ENCODE results near the gene BANK1. TPM values are rescaled to one million over a fixed set of nuclear protein-coding genes. Genes with fewer than 3 reads are reported as not detected.

BANK1 gene
- total and polyA plus RNA-seq, 10 of the 15 experiments (the other 5 are each of a cell fraction or from before 2014, with no cell fraction given) = 0.13 to 2.1 (median 0.42) TPM

- TF ChIP-seq, protein P1, sequence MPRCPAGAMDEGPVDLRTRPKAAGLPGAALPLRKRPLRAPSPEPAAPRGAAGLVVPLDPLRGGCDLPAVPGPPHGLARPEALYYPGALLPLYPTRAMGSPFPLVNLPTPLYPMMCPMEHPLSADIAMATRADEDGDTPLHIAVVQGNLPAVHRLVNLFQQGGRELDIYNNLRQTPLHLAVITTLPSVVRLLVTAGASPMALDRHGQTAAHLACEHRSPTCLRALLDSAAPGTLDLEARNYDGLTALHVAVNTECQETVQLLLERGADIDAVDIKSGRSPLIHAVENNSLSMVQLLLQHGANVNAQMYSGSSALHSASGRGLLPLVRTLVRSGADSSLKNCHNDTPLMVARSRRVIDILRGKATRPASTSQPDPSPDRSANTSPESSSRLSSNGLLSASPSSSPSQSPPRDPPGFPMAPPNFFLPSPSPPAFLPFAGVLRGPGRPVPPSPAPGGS (IDR thresholded peaks at IDR 0.05; ENCODE audit: borderline replicate concordance, insufficient read depth, low read depth, low read length, poor library complexity, severe bottlenecking) = peak; percentile 86
- TF ChIP-seq ZNF24 (IDR thresholded peaks at IDR 0.05) (no peak), RBBP5 (conservative IDR thresholded peaks at IDR 0.05) (no peak), POU2F2 (IDR thresholded peaks at IDR 0.05; ENCODE audit: borderline replicate concordance, low read depth, low read length) (peak; percentile 47; the same call in 1 of the 3 replicates), EZH2 (IDR thresholded peaks at IDR 0.05; ENCODE audit: borderline replicate concordance, control insufficient read depth, low read depth, low read length) (no peak), TARDBP (IDR thresholded peaks at IDR 0.05; ENCODE audit: borderline replicate concordance) (no peak), SUZ12 (IDR thresholded peaks at IDR 0.05; ENCODE audit: unreplicated experiment) (no peak), MYB (IDR thresholded peaks at IDR 0.05; ENCODE audit: borderline replicate concordance, low read depth, low read length) (no peak), SIX5 (IDR thresholded peaks at IDR 0.05; ENCODE audit: low read depth, low read length, severe bottlenecking) (no peak), SREBF2 (IDR thresholded peaks at IDR 0.05; ENCODE audit: low read length) (no peak), MLLT1 (IDR thresholded peaks at IDR 0.05) (0 out of 2 replicates have a peak, but pooled peaks have one; percentile 37), ATF7 (IDR thresholded peaks at IDR 0.05; ENCODE audit: low read depth) (0 out of 2 replicates have a peak, but pooled peaks have one; percentile 28), MTA3 (IDR thresholded peaks at IDR 0.05; ENCODE audit: borderline replicate concordance, low read length) (peak; percentile 85; the same call in 1 of the 2 replicates), SREBF1 (IDR thresholded peaks at IDR 0.05; ENCODE audit: low read length) (no peak), PAX8 (IDR thresholded peaks at IDR 0.05) (no peak), ZZZ3 (IDR thresholded peaks at IDR 0.05; ENCODE audit: control insufficient read depth, insufficient read length, low read depth) (no peak), CEBPB (IDR thresholded peaks at IDR 0.05; ENCODE audit: borderline replicate concordance in 1 of 2, low read depth in 2 of 2, low read length in 2 of 2) (no peak; a peak in 1 of 4 replicates), YY1 (IDR thresholded peaks at IDR 0.05; ENCODE audit: low read depth, low read length) (0 out of 2 replicates have a peak, but pooled peaks have one; percentile 12), EP300 (IDR thresholded peaks at IDR 0.05; ENCODE audit: borderline replicate concordance in 1 of 2, control insufficient read depth in 1 of 2, low read depth in 2 of 2, low read length in 2 of 2) (peak; percentile 79 to 94), EED (IDR thresholded peaks at IDR 0.05; ENCODE audit: low read depth) (peak; percentile 96), SKIL (IDR thresholded peaks at IDR 0.05; ENCODE audit: low read depth, poor library complexity, severe bottlenecking) (peak; percentile 50), MAX (IDR thresholded peaks at IDR 0.05; ENCODE audit: low read depth, low read length) (peak; percentile 46; the same call in 1 of the 2 replicates), KLF5 (IDR thresholded peaks at IDR 0.05; ENCODE audit: partially characterized antibody) (no peak), DPF2 (IDR thresholded peaks at IDR 0.05) (peak; percentile 99)
- TF ChIP-seq, protein P2, sequence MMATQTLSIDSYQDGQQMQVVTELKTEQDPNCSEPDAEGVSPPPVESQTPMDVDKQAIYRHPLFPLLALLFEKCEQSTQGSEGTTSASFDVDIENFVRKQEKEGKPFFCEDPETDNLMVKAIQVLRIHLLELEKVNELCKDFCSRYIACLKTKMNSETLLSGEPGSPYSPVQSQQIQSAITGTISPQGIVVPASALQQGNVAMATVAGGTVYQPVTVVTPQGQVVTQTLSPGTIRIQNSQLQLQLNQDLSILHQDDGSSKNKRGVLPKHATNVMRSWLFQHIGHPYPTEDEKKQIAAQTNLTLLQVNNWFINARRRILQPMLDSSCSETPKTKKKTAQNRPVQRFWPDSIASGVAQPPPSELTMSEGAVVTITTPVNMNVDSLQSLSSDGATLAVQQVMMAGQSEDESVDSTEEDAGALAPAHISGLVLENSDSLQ (IDR thresholded peaks at IDR 0.05) = no peak
These were observed at the start of gene BANK1 (continued) for GRCh38 chr4:101790521-101791181.

All from GM12878 (cell line).